Osteocyte (in vitro differentiated cells): Measurements from ENCODE around the gene MBP. TPM values are rescaled to one million over a fixed set of nuclear protein-coding genes. Genes with fewer than 3 reads are reported as not detected.

Experiments used
- DNase-seq: peaks from one replicate; pipeline ENCODE4 v3.0.0; 2021; ENCODE audit warnings: mixed read lengths; ENCODE audit not compliant: unreplicated experiment; ENCODE audit errors: extremely low spot score
- H3K27ac Mint-ChIP-seq: one replicate; pipeline ENCODE4 v1.8.0; 2021; ENCODE audit warnings: mild to moderate bottlenecking, mixed read lengths; ENCODE audit not compliant: unreplicated experiment
- H3K27me3 Mint-ChIP-seq: one replicate; pipeline ENCODE4 v1.8.0; 2021; ENCODE audit warnings: mixed read lengths; ENCODE audit not compliant: unreplicated experiment
- H3K36me3 Mint-ChIP-seq: one replicate; pipeline ENCODE4 v1.8.0; 2021; ENCODE audit warnings: mixed read lengths; ENCODE audit not compliant: unreplicated experiment
- H3K4me1 Mint-ChIP-seq: one replicate; pipeline ENCODE4 v1.8.0; 2021; ENCODE audit warnings: mixed read lengths; ENCODE audit not compliant: unreplicated experiment
- H3K4me3 Mint-ChIP-seq: one replicate; pipeline ENCODE4 v1.8.0; 2021; ENCODE audit warnings: mild to moderate bottlenecking, moderate library complexity, mixed read lengths; ENCODE audit not compliant: unreplicated experiment
- H3K9me3 Mint-ChIP-seq: one replicate; pipeline ENCODE4 v1.8.0; 2021; ENCODE audit warnings: mixed read lengths; ENCODE audit not compliant: unreplicated experiment
- CTCF ChIP-seq: fragments of 200-600 bp; sonication (generic); IDR thresholded peaks from 2 replicates; pipeline ENCODE4 v1.5.0; 2021; ENCODE audit warnings: antibody characterized with exemption, mild to moderate bottlenecking, moderate library complexity
- total RNA-seq: library from RNA; stranded (reverse); gene quantifications from 2 replicates; pipeline ENCODE4 v1.2.1, GENCODE V29; 2021

The MBP gene
- total RNA-seq, 1 donor from 2014 or later, result 18.6 TPM

DNA sequence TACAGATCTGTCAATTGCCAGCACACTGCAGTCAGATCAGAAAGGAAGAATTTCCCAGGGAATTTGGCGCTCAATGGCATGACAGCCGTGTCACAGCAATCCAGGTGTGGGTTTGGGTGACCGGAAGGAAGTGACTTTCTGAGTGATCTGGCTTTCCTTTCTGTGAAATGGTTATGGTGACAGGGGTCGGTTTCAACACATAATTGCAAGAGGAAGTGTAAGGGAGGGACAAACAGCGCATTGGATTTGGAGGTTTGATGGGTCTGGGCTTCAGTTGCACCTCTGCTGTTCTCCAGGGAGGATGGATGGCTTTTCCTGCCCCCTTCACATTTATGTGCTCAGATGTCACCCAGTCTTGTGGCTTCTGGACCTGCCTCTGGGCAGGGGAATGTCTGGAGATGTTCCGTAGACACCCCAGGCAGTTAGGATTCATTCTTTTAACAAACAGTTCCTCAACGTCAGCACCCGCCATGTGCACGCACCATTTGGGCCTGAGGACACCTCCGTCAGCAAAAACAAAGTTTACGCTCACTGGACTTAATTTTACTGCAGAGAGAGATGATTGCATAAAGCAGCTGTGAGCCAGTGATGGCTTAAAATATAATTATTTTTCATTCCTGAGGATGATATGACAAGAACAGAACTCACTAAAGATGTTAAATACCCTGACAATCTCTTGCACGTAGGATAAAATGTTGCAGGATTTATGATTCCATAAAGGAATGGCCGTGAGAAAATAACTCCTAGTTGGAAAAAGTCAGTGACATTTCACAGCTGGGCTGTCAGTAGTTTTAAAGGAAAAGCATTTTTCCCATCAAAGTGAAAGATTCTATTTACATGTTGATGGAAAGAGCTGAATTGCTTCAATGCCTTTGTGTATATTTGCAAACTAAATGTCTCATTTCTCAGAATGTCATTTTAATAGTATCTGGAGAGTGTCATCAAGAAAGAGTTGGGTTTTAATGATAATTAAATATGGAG is 36.9 kb downstream of the MBP start:
- no peak overlapping the region for H3K27ac Mint-ChIP-seq
- no peaks in the 10 kb centered on the region for H3K9me3 Mint-ChIP-seq
- TF ChIP-seq CTCF, result no peak
- H3K27me3 Mint-ChIP-seq, result no peaks in the 10 kb centered on the region
- DNase-seq, result no peak
- peaks cover 65% of the 10 kb centered on the region for H3K4me1 Mint-ChIP-seq
- H3K4me3 Mint-ChIP-seq, result no peak overlapping the region
- H3K36me3 Mint-ChIP-seq, result no peaks in the 10 kb centered on the region

DNA sequence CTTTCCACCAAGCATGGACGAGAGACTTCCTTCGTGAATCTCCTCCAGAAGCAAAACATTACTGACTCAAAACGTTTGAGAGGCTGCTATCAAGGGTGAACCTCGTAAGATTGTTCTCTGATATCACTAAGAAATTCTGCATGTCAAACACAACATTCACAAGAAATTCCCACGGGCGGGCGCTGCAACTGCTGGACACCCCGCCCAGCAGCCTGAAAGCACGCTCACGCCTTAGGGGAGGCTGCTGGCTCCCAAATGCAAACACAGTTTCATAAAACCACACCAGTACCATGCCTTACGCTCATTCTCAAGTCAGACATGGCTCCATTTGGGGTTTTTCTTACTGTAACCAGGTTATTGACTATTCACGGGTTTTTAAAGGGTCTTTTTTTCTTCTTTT is 39.0 kb downstream of the MBP start:
- DNase-seq, result no peak
- H3K27ac Mint-ChIP-seq, result no peak overlapping the region
- no peaks in the 10 kb centered on the region for H3K27me3 Mint-ChIP-seq
- no peak for TF ChIP-seq CTCF
- no peak overlapping the region for H3K4me3 Mint-ChIP-seq
- no peaks in the 10 kb centered on the region for H3K36me3 Mint-ChIP-seq
- H3K9me3 Mint-ChIP-seq, result no peaks in the 10 kb centered on the region
- peaks cover 68% of the 10 kb centered on the region for H3K4me1 Mint-ChIP-seq

GRCh38 chr18:77093067-77093430 is 39.5 kb downstream of the MBP start:
- Mint-ChIP-seq H3K9me3 (no peaks in the 10 kb centered on the region), H3K4me1 (peaks cover 63% of the 10 kb centered on the region), H3K27me3 (no peaks in the 10 kb centered on the region), H3K4me3 (no peak overlapping the region), H3K27ac (no peak overlapping the region), H3K36me3 (no peaks in the 10 kb centered on the region)
- DNase-seq, result no peak
- no peak for TF ChIP-seq CTCF

DNA sequence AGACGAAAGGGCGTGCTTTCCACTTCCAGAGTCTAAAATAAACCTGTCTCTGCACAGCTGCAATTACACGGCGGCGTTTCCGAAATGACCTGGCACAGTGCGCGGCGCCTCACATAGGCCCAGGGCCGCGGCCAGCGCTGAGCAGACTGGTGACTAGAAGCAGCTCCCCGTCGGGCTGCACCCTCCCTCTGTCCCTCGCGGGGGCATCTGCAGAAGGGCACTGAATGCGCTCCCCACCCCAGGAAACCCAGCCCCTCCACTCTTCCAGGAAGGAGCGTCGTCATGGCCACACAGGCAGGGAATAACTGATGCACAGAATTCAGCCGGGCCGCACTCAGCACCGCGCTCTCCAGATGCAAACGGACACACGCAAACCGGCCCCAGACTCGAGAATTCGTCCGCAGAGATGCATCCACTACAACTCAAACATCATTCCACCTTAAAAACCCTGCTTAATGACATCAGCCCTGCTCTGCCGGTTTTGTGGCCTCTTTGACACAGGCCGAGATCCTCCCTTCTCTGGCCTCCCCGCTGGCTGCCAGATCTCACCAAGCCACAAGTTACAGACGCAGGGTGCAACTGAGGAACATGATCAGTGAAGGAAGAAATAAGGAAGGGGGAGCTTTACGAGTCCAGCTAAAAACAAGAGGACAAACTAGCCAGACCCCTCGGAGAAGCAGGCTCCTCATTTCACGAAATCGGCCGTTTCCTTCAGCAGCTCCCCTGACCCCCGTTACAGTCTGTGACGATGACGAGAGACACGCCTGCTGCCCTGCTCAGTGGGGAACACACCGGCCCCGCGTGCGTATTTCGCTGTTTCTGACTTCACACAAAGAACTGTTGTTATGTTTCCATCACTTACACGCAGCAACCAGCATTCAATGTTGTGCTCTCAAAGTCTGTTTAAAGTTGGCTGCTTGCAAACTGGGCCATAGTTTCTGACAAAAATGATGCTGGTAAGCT is 40.2 kb downstream of the MBP start:
- Mint-ChIP-seq H3K4me3 (no peak overlapping the region), H3K9me3 (no peaks in the 10 kb centered on the region), H3K36me3 (no peaks in the 10 kb centered on the region), H3K4me1 (peaks cover 58% of the 10 kb centered on the region), H3K27me3 (no peaks in the 10 kb centered on the region), H3K27ac (no peak overlapping the region)
- DNase-seq, result no peak
- TF ChIP-seq CTCF, result no peak
